Posterior vena cava (tissue), 2 donors: ENCODE results near the gene STX11. TPM values are rescaled to one million over a fixed set of nuclear protein-coding genes. Genes with fewer than 3 reads are reported as not detected.

Experiments used
- DNase-seq: peaks from one replicate; pipeline ENCODE4 v3.0.0-alpha.2; 2020; ENCODE audit warnings: low spot score
- intact Hi-C, 2 donors: fragments of 100-400 bp; cut with DNase I; formaldehyde crosslinking; loops; one replicate each; pipeline versions ENCODE4 v1.14.1 to v1.14.2; 2022 to 2023
- total RNA-seq, 2 donors: library from RNA; stranded (reverse); fragmentation: NEBNext Ultra II Directional; extraction: Animal tissue kit (Norgen Biotek cat#: 25700); gene quantifications; one replicate each; pipeline ENCODE4 v1.2.1, GENCODE V29; 2021
- donor health status: DM: yes; HTN: yes; CAD: no.
- donor health status: DM: yes; HTN: yes; CAD: no.

STX11 gene
- total RNA-seq, 2 donors from 2014 or later, result 7.0 to 10.5 TPM

GRCh38 chr6:144231721-144232120 is 81.4 kb downstream of the STX11 start:
- intact Hi-C loops, result no loop called here
- DNase-seq, result no peak

GRCh38 chr6:144232176-144232831 is 82.0 kb downstream of the STX11 start:
- intact Hi-C loops, result no loop called here
- DNase-seq, result no peak

DNA sequence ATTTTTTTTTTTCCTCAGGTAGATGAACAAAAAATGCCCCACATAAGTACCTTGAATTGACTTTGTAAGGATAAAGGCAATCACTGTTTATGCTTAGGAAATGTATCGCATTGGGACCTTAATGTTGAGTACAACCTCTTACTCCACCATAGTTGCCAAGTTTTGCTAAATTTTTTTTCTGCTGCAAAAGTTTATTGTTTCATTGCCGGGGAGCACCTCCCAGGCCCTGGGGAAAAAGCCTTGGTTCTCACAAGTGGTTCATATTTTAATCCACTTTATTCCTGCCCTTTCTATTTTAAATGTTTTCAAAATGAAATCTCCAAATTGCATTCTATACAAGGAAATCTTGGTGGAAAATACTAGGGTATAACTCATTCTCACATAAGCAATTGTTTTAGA is 82.5 kb downstream of the STX11 start:
- intact Hi-C loops, result no loop called here
- no peak for DNase-seq

DNA sequence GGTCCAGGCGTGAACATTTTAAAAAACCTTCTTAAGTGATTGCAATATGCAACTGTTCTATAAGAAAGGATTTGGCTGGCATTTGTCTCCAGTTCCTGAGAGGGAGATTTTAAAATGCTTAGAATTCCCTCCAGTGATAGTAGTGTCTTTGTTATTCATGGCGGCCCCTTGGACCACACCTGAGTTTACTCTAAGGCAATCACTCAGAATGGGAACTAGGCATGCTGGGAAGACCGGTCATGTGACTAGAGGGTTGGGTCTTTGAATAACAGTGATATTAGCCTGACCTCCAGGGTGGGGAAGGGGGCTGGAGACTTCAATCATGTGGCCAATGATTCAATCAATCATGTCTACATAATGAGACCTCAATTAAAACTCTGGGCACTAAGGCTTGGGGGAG is 84.1 kb downstream of the STX11 start:
- DNase-seq, result no peak
- intact Hi-C loops, result no loop called here

GRCh38 chr6:144234935-144235334 is 84.6 kb downstream of the STX11 start:
- intact Hi-C loops, result no loop called here
- DNase-seq, result no peak

Other genes with a start within 250 kb of the STX11 start
- 10 to 100 TPM; 27.3 to 33.2 TPM for gene PLAGL1, start 142.3 kb upstream of the STX11 start, total RNA-seq
- 10 to 100 TPM; 81.3 to 90.0 TPM for gene SF3B5, start 54.9 kb upstream of the STX11 start, total RNA-seq
- 100 to 1,000 TPM; 215 to 229 TPM for gene UTRN, start 134.8 kb downstream of the STX11 start, total RNA-seq